Measurements from ENCODE around the gene CRELD1. TPM values are rescaled to one million over a fixed set of nuclear protein-coding genes. Genes with fewer than 3 reads are reported as not detected.

CRELD1 gene
- total RNA-seq, 1 experiment from 2014 or later = 18.7 TPM

DNA sequence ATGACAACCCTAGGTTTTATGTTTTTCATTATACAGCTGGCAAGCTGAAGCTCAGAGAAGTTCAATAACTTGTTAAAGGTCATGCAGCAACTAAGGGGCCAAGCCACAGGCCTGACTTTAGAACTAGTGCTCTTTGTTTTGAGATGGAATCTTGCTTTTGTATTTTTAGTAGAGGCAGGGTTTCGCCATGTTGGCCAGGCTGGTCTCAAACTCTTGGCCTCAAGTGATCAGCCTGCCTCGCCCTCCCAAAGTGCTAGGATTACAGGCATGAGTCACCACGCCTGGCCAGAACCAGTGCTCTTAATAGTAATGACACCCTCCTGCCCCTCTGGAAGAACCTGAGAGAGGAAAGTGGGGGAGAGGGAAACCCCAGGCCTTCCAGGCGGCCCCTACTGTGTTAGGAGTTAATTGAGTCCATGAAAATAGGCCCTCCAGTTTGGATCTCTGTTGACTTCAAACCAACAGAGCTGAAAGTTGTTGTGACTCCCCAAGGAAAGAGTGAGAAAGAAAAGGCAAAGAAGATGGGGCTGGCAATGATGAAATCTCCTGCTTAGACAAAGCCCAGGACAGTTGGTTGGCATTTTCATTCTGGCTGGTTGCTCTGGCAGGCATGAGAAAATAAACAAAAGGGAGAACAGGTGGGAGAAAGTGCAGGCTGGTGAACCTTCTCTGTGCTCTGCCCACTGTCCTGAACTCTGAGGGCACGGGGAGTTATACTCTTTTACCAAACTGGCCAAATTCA lies 22.1 kb downstream of the CRELD1 start:
- Histone ChIP-seq H3K36me3 (ENCODE audit: control insufficient read depth in 1 of 2, insufficient read depth in 2 of 2, low read length in 2 of 2) (peaks cover 0 to 3% of the 10 kb centered on the region in 2 experiments; a peak in 1 of 4 replicates), H3K9ac (ENCODE audit: low read length) (no peak overlapping the region), H3K4me2 (ENCODE audit: low read length) (peak overlapping the region; percentile 38), H3K4me3 (replicated peaks in 1 of 2; ENCODE audit: low read depth in 1 of 2, low read length in 2 of 2) (no peak overlapping the region), H3K9me3 (ENCODE audit: control insufficient read depth in 1 of 2, insufficient read depth in 1 of 2, low read depth in 1 of 2, low read length in 2 of 2) (no peaks in the 10 kb centered on the region), H4K20me1 (ENCODE audit: insufficient read depth) (no peaks in the 10 kb centered on the region), H2AFZ (ENCODE audit: low read depth, low read length, poor library complexity, severe bottlenecking) (no peak overlapping the region), H3K79me2 (ENCODE audit: insufficient read depth, low read length) (no peaks in the 10 kb centered on the region), H3K27me3 (ENCODE audit: insufficient read depth, low read length) (no peaks in the 10 kb centered on the region), H3K4me1 (ENCODE audit: control insufficient read depth in 1 of 2, insufficient read depth in 2 of 2, low read length in 2 of 2) (peaks cover 12 to 25% of the 10 kb centered on the region in 2 experiments), H3K9me2 (ENCODE audit: insufficient read depth) (no peaks in the 10 kb centered on the region), H3K27ac (ENCODE audit: low read depth, low read length) (no peak overlapping the region)
- ChIA-PET POLR2A (interaction anchor here (1.6 kb wide), 1 partner anchor 9 kb away, joined by 3 read pairs; no protein-coding TSS in a partner anchor), CTCF (interaction anchor here (1.2 to 3.5 kb wide), 2 partner anchors 9 to 240 kb away, joined by 3 to 22 read pairs; no protein-coding TSS in a partner anchor), RAD21 (ENCODE audit: low non-redundant PET in 1 of 2, low total read pairs in 2 of 2, uncharacterized antibody in 2 of 2, unreplicated experiment in 2 of 2) (no interaction called here)
- peak; percentile 56 for ATAC-seq
- BruUV-seq (replicated peaks) = no TSS peak
- TF ChIP-seq, protein P1, sequence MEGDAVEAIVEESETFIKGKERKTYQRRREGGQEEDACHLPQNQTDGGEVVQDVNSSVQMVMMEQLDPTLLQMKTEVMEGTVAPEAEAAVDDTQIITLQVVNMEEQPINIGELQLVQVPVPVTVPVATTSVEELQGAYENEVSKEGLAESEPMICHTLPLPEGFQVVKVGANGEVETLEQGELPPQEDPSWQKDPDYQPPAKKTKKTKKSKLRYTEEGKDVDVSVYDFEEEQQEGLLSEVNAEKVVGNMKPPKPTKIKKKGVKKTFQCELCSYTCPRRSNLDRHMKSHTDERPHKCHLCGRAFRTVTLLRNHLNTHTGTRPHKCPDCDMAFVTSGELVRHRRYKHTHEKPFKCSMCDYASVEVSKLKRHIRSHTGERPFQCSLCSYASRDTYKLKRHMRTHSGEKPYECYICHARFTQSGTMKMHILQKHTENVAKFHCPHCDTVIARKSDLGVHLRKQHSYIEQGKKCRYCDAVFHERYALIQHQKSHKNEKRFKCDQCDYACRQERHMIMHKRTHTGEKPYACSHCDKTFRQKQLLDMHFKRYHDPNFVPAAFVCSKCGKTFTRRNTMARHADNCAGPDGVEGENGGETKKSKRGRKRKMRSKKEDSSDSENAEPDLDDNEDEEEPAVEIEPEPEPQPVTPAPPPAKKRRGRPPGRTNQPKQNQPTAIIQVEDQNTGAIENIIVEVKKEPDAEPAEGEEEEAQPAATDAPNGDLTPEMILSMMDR (IDR thresholded peaks at IDR 0.05 in 2 of 3, conservative IDR thresholded peaks at IDR 0.05 in 1 of 3; ENCODE audit: borderline replicate concordance in 1 of 3, insufficient read depth in 1 of 3, low read depth in 2 of 3, low read length in 2 of 3) = no peak
- 0 out of 2 replicates have a peak, but pooled peaks have one; percentile 6 for TF ChIP-seq POLR2AphosphoS5 (IDR thresholded peaks at IDR 0.05; ENCODE audit: low read depth, low read length)
- intact Hi-C loops (cut with micrococcal nuclease) = no loop called here
- DNase-seq (ENCODE audit: low read depth, low spot score) = no peak

DNA sequence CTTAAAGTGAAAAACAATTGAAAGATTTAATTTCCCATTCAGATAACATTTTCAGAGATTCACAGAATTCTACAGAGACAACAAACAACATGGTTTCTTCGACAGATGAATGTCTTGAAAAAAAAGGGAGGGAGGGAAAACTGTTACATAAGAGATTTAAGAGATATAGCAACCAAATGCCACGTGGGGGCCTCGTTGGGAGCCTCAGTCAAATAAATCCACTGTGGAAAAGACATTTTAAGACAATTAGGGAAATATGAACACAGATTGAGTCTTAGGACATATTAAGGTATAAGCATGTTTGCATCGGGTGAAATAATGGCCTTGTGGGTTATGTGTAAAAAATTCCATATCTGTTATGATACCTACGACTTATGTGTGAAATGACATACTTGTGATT lies 23.6 kb downstream of the CRELD1 start:
- ATAC-seq = no peak
- ChIA-PET POLR2A (no interaction called here), RAD21 (ENCODE audit: low non-redundant PET in 1 of 2, low total read pairs in 2 of 2, uncharacterized antibody in 2 of 2, unreplicated experiment in 2 of 2) (no interaction called here), CTCF (interaction anchor here (3.5 kb wide), 1 partner anchor 10 kb away, joined by 22 read pairs; no protein-coding TSS in a partner anchor)
- Histone ChIP-seq H3K9me3 (ENCODE audit: control insufficient read depth in 1 of 2, insufficient read depth in 1 of 2, low read depth in 1 of 2, low read length in 2 of 2) (no peaks in the 10 kb centered on the region), H3K27ac (ENCODE audit: low read depth, low read length) (no peak overlapping the region), H4K20me1 (ENCODE audit: insufficient read depth) (no peaks in the 10 kb centered on the region), H3K36me3 (ENCODE audit: control insufficient read depth in 1 of 2, insufficient read depth in 2 of 2, low read length in 2 of 2) (peaks cover 0 to 7% of the 10 kb centered on the region in 2 experiments; a peak in 1 of 4 replicates), H2AFZ (ENCODE audit: low read depth, low read length, poor library complexity, severe bottlenecking) (no peak overlapping the region), H3K27me3 (ENCODE audit: insufficient read depth, low read length) (no peaks in the 10 kb centered on the region), H3K4me1 (ENCODE audit: control insufficient read depth in 1 of 2, insufficient read depth in 2 of 2, low read length in 2 of 2) (peaks cover 12 to 25% of the 10 kb centered on the region in 2 experiments), H3K9me2 (ENCODE audit: insufficient read depth) (no peaks in the 10 kb centered on the region), H3K4me3 (replicated peaks in 1 of 2; ENCODE audit: low read depth in 1 of 2, low read length in 2 of 2) (no peak overlapping the region), H3K9ac (ENCODE audit: low read length) (no peak overlapping the region), H3K79me2 (ENCODE audit: insufficient read depth, low read length) (no peaks in the 10 kb centered on the region), H3K4me2 (ENCODE audit: low read length) (no peak overlapping the region)
- intact Hi-C loops (cut with micrococcal nuclease) = no loop called here
- no peak for DNase-seq (ENCODE audit: low read depth, low spot score)
- no TSS peak for BruUV-seq (replicated peaks)
- TF ChIP-seq ZNF274 (IDR thresholded peaks at IDR 0.05; ENCODE audit: low read depth, low read length) (no peak), EGR1 (IDR thresholded peaks at IDR 0.05; ENCODE audit: low read depth) (no peak), RAD21 (IDR thresholded peaks at IDR 0.05; ENCODE audit: low read depth) (peak; percentile 23), POLR2A (IDR thresholded peaks at IDR 0.05; ENCODE audit: borderline replicate concordance, extremely low read depth, insufficient read depth, insufficient read length) (no peak), FOSL1 (IDR thresholded peaks at IDR 0.05; ENCODE audit: low read depth) (no peak), ZFX (IDR thresholded peaks at IDR 0.05) (no peak)
- TF ChIP-seq, protein P2, sequence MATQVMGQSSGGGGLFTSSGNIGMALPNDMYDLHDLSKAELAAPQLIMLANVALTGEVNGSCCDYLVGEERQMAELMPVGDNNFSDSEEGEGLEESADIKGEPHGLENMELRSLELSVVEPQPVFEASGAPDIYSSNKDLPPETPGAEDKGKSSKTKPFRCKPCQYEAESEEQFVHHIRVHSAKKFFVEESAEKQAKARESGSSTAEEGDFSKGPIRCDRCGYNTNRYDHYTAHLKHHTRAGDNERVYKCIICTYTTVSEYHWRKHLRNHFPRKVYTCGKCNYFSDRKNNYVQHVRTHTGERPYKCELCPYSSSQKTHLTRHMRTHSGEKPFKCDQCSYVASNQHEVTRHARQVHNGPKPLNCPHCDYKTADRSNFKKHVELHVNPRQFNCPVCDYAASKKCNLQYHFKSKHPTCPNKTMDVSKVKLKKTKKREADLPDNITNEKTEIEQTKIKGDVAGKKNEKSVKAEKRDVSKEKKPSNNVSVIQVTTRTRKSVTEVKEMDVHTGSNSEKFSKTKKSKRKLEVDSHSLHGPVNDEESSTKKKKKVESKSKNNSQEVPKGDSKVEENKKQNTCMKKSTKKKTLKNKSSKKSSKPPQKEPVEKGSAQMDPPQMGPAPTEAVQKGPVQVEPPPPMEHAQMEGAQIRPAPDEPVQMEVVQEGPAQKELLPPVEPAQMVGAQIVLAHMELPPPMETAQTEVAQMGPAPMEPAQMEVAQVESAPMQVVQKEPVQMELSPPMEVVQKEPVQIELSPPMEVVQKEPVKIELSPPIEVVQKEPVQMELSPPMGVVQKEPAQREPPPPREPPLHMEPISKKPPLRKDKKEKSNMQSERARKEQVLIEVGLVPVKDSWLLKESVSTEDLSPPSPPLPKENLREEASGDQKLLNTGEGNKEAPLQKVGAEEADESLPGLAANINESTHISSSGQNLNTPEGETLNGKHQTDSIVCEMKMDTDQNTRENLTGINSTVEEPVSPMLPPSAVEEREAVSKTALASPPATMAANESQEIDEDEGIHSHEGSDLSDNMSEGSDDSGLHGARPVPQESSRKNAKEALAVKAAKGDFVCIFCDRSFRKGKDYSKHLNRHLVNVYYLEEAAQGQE (IDR thresholded peaks at IDR 0.05; ENCODE audit: low read depth) = no peak
- TF ChIP-seq, protein P3, sequence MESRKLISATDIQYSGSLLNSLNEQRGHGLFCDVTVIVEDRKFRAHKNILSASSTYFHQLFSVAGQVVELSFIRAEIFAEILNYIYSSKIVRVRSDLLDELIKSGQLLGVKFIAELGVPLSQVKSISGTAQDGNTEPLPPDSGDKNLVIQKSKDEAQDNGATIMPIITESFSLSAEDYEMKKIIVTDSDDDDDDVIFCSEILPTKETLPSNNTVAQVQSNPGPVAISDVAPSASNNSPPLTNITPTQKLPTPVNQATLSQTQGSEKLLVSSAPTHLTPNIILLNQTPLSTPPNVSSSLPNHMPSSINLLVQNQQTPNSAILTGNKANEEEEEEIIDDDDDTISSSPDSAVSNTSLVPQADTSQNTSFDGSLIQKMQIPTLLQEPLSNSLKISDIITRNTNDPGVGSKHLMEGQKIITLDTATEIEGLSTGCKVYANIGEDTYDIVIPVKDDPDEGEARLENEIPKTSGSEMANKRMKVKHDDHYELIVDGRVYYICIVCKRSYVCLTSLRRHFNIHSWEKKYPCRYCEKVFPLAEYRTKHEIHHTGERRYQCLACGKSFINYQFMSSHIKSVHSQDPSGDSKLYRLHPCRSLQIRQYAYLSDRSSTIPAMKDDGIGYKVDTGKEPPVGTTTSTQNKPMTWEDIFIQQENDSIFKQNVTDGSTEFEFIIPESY (IDR thresholded peaks at IDR 0.05; ENCODE audit: extremely low read depth, insufficient replicate concordance, low read length) = no peak

All from HCT116 (cell line).